Pons (tissue), 1 donor: ENCODE results near the gene WDR54.
"Not testable (repeated sequence)": the region's sequence is repeated elsewhere in the genome, so short reads cannot be mapped to it uniquely, and the experiment has no call there.

ENCODE experiments used
- DNase-seq: peaks from one replicate; pipeline ENCODE4 v3.0.0-alpha.2; 2016; ENCODE audit warnings: low spot score

The WDR54 gene

DNA sequence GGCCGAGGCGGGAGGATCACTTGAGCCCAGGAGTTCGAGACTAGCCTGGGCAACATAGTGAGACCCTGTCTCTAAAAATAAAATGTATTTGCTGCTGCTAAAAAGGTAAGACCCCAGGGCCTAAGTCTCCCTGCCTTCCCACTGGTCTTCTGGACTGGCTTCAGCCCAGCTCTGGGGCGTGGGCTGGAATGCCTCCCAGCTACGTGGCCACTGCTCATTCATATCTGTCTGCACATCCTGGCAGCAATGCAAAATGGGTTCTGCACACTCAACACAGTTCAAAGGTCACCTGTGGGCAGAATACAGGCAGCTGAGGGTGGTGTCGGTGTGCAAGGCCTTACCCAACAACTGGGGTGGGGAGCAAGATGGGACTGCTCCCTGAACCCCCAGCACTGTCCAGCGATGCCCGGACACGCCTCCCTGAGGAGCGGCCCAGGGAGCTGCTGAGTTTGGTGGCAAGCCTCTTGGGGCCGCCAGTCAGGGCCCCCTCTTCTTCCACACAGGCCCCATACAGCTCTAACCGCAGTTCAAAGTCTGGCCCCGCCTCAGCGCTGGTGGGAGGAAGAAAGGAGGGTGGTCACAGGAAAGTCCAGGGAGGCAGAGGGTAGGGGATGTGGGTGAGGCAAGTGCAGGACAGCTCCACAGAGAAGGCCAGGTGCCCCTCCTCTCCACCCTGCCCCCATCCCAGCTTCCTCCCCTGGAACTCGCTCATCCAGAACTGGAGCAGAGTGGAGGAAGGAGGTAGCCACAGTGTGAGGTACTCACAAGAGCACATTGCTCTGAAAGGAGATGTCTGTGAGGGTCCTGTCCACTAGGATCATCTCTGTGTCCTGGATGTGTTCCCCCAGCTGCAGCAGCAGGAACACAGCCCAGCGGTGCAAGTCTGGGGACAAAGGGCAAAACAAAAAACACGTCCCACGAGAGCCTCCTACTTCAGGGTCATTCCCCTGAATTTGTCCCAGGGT is 8.2 kb downstream of the WDR54 start:
- no peak for DNase-seq

DNA sequence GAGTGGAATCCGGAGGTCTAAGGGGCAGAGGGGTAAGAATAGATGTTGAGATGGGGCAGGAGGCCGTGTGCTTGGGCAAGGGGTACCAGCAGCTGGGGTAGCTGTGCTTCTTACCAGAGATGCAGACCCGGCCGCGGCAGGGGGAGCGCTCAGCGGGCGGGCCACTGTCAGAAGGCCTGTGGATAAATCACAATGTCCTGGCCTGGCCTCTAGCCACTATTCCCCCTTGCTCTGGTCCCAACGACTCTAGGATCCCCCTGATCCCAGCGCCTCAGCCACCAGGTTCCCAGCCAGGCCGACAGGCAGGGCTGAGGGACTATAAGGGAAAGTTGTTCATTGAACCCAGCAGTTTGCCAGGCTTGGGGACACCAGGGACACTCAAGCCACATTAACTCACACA is 9.0 kb downstream of the WDR54 start:
- no peak for DNase-seq

- DNase-seq: no peak
These were observed 14.7 kb downstream of the WDR54 start for GRCh38 chr2:74436111-74436805.

- no peak for DNase-seq
These were observed 15.5 kb downstream of the WDR54 start for GRCh38 chr2:74436848-74437695.

- no peak for DNase-seq
These were observed 16.7 kb downstream of the WDR54 start for GRCh38 chr2:74438248-74438647.

- DNase-seq: no peak
These were observed 17.8 kb downstream of the WDR54 start for GRCh38 chr2:74439373-74439772.

DNA sequence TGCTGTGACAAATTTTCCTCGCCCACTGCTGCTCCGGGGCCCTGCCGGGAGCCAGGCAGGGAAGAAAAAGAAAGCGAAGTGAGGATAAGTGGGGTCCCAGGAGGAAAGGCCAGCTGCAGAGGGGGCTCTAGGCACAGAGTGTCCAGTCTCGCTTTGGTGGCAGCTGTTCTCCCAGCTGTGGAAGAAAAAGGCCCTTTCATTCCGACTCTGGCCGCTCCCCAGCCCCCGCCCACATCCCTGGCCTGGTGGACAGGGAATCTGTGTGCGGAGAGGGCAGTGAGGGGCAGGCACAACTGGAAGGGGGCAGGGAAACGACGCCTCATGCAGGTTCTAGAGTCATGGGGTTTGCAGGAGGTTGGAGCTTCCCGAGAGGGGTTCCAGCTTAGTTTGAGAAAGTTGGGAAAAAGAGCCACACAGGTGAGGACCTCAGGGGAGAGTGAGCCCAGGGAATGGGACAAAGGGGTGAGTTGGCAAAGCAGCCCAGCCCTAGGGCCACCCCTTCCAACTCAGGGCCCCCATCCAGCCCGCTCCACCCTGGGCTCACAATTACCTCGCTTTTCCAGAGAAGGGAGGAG is 18.4 kb downstream of the WDR54 start:
- DNase-seq: peak; percentile 96

DNA sequence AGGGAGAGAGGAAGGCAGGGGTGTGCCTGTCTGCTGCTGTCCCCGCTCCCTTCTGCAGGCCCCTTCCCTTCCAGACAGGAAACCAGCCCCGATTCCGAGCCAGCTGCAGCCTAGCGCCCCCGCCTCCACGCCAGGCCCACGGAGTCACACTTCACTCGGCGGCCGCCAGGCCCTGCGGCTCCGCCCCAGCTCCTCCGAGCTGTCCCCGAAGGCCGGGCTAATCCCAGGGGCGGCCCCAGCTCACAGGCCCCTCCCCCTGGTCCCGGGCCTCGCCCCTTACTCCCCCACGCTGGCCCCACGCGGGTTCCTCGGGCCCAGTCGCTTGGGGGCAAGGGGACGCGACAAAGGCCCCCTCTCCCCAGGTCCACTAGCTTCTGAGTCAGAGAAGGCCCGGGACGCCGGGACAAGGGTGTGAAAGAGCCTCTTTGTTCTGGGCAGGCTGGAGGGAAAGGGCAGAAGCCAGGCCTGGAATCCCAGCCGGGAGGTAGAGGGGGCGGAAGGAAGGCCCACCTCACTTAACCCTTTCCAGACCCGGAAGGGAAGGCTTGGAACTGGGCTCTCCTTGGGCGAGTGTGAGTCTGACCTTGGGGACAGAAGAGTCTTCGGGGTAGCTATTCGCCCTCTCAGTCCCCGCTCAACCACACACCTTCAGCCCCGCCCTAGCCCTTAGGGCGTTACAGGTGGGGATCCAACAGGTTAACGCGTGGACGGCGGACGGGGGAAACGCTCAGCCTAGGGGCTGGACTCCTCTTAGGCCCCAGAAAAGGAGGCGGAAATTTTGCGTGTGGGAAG is 19.0 kb downstream of the WDR54 start:
- peak; percentile 92 for DNase-seq

DNA sequence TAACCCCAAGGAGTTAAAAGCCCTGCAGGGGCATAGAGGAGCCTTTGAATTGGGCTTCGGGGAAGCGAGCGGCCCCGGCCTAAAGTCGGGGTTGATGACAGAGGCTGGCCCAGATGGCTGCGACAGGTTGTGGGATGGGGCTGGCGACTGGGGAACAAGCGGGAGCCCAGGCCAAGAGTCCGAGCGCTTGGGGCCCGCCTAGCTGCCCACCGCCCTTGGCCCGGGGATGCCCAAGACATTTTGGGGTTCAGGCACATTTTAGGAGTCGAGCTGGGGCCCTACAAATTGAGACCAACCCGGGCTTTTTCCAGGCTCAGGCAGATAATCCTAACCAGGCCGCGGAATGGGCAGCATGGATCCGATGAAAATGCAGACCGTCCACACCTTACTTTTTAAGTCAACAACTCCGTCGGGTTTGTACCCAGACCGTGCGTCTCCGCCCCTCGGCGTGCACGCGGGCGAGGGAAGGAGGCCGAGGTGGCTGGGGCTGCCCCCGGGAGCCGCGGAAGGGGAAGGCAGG is 19.7 kb downstream of the WDR54 start:
- no peak for DNase-seq

DNA sequence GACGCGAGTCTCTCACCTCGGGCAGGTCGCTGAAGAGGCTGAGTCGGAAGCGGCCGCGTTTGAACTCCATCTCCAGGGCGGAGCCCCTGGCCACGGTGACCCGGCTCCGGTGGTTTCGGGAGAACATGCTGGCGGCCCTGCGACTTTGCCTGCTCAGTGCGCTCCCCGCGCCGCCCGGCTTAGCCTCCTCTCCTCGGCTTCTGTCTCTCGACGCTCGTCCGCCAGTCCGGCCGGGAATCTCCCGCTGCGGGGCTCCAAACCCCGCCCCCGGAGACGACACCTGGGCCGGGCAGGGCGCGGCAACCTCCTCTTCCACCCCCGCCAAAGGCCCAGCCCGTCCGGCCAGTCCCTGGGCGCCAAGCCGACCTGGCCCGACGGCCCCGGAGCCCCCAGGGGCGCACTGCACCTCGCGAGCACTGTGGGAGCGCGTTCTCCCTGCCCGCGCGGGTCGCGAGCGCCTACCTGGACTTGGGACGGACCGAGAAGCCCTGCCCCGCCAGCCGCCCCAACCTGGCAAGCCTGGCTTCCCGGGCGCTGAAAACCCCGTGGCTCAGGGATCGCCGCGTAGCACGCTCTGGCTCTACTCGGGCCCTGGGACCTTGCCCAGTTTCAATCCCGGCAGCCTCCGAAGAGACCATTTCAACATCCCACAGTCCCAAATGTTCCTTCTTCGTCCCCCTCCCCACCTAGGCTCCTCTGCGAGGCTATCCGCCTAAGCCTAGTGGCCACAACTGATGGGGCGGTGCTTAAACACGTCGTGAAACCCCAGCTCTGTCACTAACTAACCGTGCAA is 20.4 kb downstream of the WDR54 start, which contains the start of gene RTKN:
TSS of gene RTKN (minus strand) at position 248 of the 793 bp plus-strand sequence. CDS start at position 127, 121 bp downstream.
- no peak for DNase-seq

- DNase-seq: not testable (repeated sequence)
These were observed 21.2 kb downstream of the WDR54 start for GRCh38 chr2:74442483-74443297.

DNA sequence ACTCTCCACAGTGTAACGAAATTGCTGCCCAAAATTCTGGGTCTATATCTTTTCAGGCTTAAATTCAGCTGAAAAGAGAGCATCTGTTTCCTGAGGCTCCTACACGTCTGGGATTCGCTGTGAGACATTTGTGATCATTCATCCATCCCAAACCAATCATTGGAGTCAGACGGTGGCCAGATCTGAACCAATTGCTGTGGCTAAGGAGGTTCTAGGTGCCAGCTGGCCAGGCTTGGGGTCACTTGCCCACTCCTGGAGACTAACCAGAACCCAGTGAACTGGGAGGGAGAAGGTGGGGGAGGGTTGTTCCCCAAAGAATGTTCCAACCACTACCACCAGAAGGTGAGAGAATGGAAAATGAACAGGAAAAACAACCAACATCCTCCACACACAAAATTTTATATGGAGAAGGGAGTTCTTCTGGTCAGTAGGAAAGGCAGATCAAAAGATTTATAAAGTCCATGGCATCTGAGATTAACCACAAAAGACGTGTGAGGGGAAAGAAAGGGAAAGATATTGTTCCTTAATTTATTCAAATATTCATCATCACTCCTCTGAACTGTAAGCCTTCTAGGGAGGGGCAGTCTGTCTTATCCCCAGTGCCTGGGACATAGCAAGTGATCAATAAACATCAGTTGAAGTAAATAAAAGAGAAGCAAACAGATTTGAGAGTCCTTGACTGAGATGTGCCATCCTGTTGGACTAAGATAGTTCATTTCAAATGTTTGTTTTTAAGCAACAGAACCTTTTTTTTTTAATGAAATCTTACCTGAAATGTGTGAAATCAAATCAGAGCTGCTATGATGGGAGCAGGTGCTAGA is 23.2 kb downstream of the WDR54 start:
- no peak for DNase-seq

GRCh38 chr2:74447230-74447999 is 25.9 kb downstream of the WDR54 start:
- no peak for DNase-seq

- DNase-seq: no peak
These were observed 27.2 kb downstream of the WDR54 start for GRCh38 chr2:74448771-74449170.

DNA sequence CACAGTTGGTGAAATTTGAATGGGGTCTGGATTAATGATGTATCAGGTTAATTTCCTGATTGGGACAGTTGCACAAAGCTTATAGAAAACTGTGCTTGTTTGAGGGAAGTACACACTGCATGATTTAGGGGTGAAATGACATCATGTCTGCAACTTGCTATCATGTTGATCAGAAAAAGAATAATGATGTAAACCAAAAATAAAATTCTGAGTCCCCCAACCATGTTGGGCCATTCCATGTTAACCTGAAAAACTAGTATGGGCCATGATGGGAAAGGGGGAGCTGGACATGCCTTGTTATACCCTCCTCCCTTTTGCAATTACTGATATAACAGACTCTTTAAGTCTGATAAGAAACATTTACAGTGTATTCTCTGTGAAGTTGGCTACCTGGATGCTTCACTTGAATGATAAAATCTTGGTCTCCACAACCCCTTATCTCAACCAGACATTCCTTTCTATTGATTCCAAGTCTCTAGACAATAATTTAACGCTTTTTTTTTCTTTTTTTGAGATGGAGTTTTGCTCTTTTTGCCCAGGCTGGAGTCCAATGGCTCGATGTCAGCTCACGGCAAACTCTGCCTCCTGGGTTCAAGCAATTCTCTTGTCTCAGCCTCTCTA is 29.1 kb downstream of the WDR54 start:
- no peak for DNase-seq

- peak; percentile 98 for DNase-seq
These were observed 33.4 kb downstream of the WDR54 start, which contains the start of gene INO80B for GRCh38 chr2:74454654-74455511. Gene INO80B, plus strand, starts transcription at chr2:74455087. Its CDS starts 30 bp downstream, at chr2:74455117.
